HepG2 (cell line): ENCODE data around the gene IRF2. TPM values are rescaled to one million over a fixed set of nuclear protein-coding genes. Genes with fewer than 3 reads are reported as not detected.
A peak's percentile ranks its signal among the peaks of the same experiment; 100 is the strongest.

Source experiments
- ATAC-seq: fragments of 200-7000 bp; cut with Tn5 transposase; 3 replicates; pipeline ENCODE4 v1.9.1; 2020; ENCODE audit warnings: mild to moderate bottlenecking, moderate library complexity
- BruUV-seq: library from RNA; stranded (reverse); fragments of 400-500 nt; replicated peaks from 2 replicates; lab custom pipeline; 2021; lab: Mats Ljungman, UMichigan
- CTCF ChIA-PET: fragments of 300-600 bp; formaldehyde crosslinking; extraction: SDS; loops from one replicate; lab custom pipeline; 2021; ENCODE audit warnings: low total read pairs, inconsistent platforms, low intra/inter-chr PET ratio; lab: Yijun Ruan, JAX
- POLR2A ChIA-PET: fragments of 350-600 bp; sonication (Branson Sonifier 250); formaldehyde crosslinking; loops from one replicate; lab custom pipeline; 2020; ENCODE audit warnings: antibody characterized with exemption, inconsistent platforms; lab: Yijun Ruan, JAX
- DNase-seq: peaks from one replicate; pipeline ENCODE4 v3.0.0-alpha.2; 2015; ENCODE audit warnings: low spot score
- FAIRE-seq: peaks from 3 replicates; lab custom pipeline; 2011; peaks lifted over from hg19 to GRCh38; lab: Jason Lieb, UNC
- H2AFZ ChIP-seq: one replicate; pipeline ENCODE4 v1.6.1; 2011; ENCODE audit warnings: low read length, inconsistent platforms
- H3K27ac ChIP-seq: fragments of 300-600 bp; 3 replicates; pipeline ENCODE4 v1.8.0; 2011; ENCODE audit warnings: mixed run types, mild to moderate bottlenecking, mixed read lengths, low read length, inconsistent platforms; ENCODE audit not compliant: insufficient read depth; ENCODE audit errors: extremely low read length
- H3K27me3 ChIP-seq, 2 experiments: fragments of 200-600 bp in 1 of 2; 2 replicates in 1 of 2; 3 replicates in 1 of 2; pipeline versions ENCODE4 v1.6.0 to v1.8.0; 2011; ENCODE audit warnings: low read length in 2 of 2, mild to moderate bottlenecking in 2 of 2, moderate library complexity in 2 of 2, inconsistent platforms in 1 of 2; ENCODE audit not compliant: insufficient read depth in 2 of 2, control insufficient read depth in 1 of 2
- H3K36me3 ChIP-seq, 2 experiments: fragments of 200-600 bp in 1 of 2; replicated peaks in 1 of 2; 2 replicates in 1 of 2; 3 replicates in 1 of 2; pipeline versions ENCODE4 v1.5.1 to v1.8.0; 2011; ENCODE audit warnings: low read length in 2 of 2, inconsistent platforms in 1 of 2; ENCODE audit not compliant: insufficient read depth in 2 of 2, control insufficient read depth in 1 of 2
- H3K4me1 ChIP-seq: 2 replicates; pipeline ENCODE4 v1.5.1; 2012; ENCODE audit warnings: low read length, inconsistent platforms; ENCODE audit not compliant: insufficient read depth
- H3K4me2 ChIP-seq: 2 replicates; pipeline ENCODE4 v1.6.0; 2011; ENCODE audit warnings: low read depth, low read length, inconsistent platforms
- H3K4me3 ChIP-seq, 3 experiments: fragments of 200-600 bp in 1 of 3; sonication (generic), shearing (Covaris generic) in 1 of 3; replicated peaks in 1 of 3; 2 replicates each; pipeline ENCODE4 v1.5.1; 2011 to 2016; ENCODE audit warnings: low read length in 3 of 3, inconsistent platforms in 2 of 3, low read depth in 2 of 3, mild to moderate bottlenecking in 2 of 3, control low read depth in 1 of 3, mixed read lengths in 1 of 3; ENCODE audit not compliant: insufficient read depth in 1 of 3
- H3K79me2 ChIP-seq: one replicate; pipeline ENCODE4 v1.6.1; 2011; ENCODE audit warnings: low read length, inconsistent platforms; ENCODE audit not compliant: insufficient read depth
- H3K9ac ChIP-seq: 2 replicates; pipeline ENCODE4 v1.6.0; 2011; ENCODE audit warnings: mild to moderate bottlenecking, low read depth, low read length, inconsistent platforms; ENCODE audit not compliant: insufficient read depth
- H3K9me3 ChIP-seq: 2 replicates; pipeline ENCODE4 v1.5.1; 2012; ENCODE audit warnings: mild to moderate bottlenecking, low read length
- H4K20me1 ChIP-seq: 2 replicates; pipeline ENCODE4 v1.6.0; 2011; ENCODE audit warnings: inconsistent platforms, mild to moderate bottlenecking, low read length, moderate library complexity; ENCODE audit not compliant: insufficient read depth
- AGO2 ChIP-seq: fragments of 200-400 bp; formaldehyde crosslinking; optimal IDR thresholded peaks from 2 replicates; pipeline ENCODE3; 2017; ENCODE audit warnings: mild to moderate bottlenecking, low read depth, low read length, moderate library complexity
- CC2D1A ChIP-seq: sonication (generic); formaldehyde crosslinking; IDR thresholded peaks from 2 replicates; pipeline ENCODE4 v1.8.1; 2023; ENCODE audit warnings: mild to moderate bottlenecking, missing genetic modification reagents
- FOXJ3 ChIP-seq: sonication (generic); formaldehyde crosslinking; IDR thresholded peaks from 2 replicates; pipeline ENCODE4 v1.4.0; 2020; ENCODE audit warnings: missing genetic modification reagents, mild to moderate bottlenecking, borderline replicate concordance
- GATAD2A ChIP-seq: IDR thresholded peaks from 2 replicates; pipeline ENCODE4 v1.6.1; 2016
- GMEB1 ChIP-seq: sonication (generic); formaldehyde crosslinking; IDR thresholded peaks from 2 replicates; pipeline ENCODE4 v1.5.1; 2020; ENCODE audit warnings: missing genetic modification reagents, mild to moderate bottlenecking, borderline replicate concordance
- MTERF4 ChIP-seq: sonication (generic); formaldehyde crosslinking; IDR thresholded peaks from 2 replicates; pipeline ENCODE4 v1.8.0; 2023; ENCODE audit warnings: mild to moderate bottlenecking, missing genetic modification reagents
- PAWR ChIP-seq: sonication (generic); formaldehyde crosslinking; IDR thresholded peaks from 2 replicates; pipeline ENCODE4 v1.4.0; 2020; ENCODE audit warnings: missing genetic modification reagents, mild to moderate bottlenecking, borderline replicate concordance
- RFX3 ChIP-seq: IDR thresholded peaks from 2 replicates; pipeline ENCODE4 v1.6.1; 2016; ENCODE audit warnings: missing biosample characterization, missing genetic modification reagents
- SNAPC4 ChIP-seq: sonication (generic); formaldehyde crosslinking; IDR thresholded peaks from 2 replicates; pipeline ENCODE4 v1.4.0; 2020; ENCODE audit warnings: mild to moderate bottlenecking, missing genetic modification reagents
- SPEN ChIP-seq: sonication (generic); formaldehyde crosslinking; IDR thresholded peaks from 2 replicates; pipeline ENCODE4 v1.5.1; 2020; ENCODE audit warnings: low read depth, mild to moderate bottlenecking, missing genetic modification reagents
- THAP11 ChIP-seq: IDR thresholded peaks from 2 replicates; pipeline ENCODE4 v1.6.1; 2016; ENCODE audit warnings: missing biosample characterization, missing genetic modification reagents
- ZNF569 ChIP-seq: sonication (generic); formaldehyde crosslinking; IDR thresholded peaks from 2 replicates; pipeline ENCODE4 v1.5.0; 2020; ENCODE audit warnings: mild to moderate bottlenecking, missing genetic modification reagents, moderate library complexity, borderline replicate concordance
- ZNF740 ChIP-seq: sonication (generic); formaldehyde crosslinking; IDR thresholded peaks from 2 replicates; pipeline ENCODE4 v1.4.0; 2020; ENCODE audit warnings: missing genetic modification reagents
- ZNF766 ChIP-seq: sonication (generic); formaldehyde crosslinking; IDR thresholded peaks from 2 replicates; pipeline ENCODE4 v1.5.0; 2020; ENCODE audit warnings: missing genetic modification reagents, borderline replicate concordance
- WGBS: methylation state at CpG from one replicate; pipeline ENCODE4 v1.1.6; 2017; ENCODE audit warnings: low lambda C conversion rate; 5-methylcytosine and 5-hydroxymethylcytosine counted together
- in situ Hi-C: cut with HindIII; loops from 2 replicates; pipeline ENCODE4 v1.10.0; 2017; ENCODE audit warnings: low pct_unique_long_range_greater_than_20kb; ENCODE audit not compliant: extremely low pct_ligation_motif_present
- intact Hi-C: fragments of 100-400 bp; cut with micrococcal nuclease; formaldehyde crosslinking; loops from one replicate; pipeline ENCODE4 v1.10.0; 2022; ENCODE audit not compliant: unreplicated experiment
- polyA plus RNA-seq, 8 experiments: library from polyadenylated mRNA; depleted of rRNA in 3 of 8; stranded (reverse) in 7 of 8; unstranded in 1 of 8; fragments of >200 nt; fragmentation: Illumina TruSeq in 4 of 8; extraction: Trizol in 4 of 8; gene quantifications; 2 replicates each; pipeline versions ENCODE4 v1.2.1 to v1.2.3, GENCODE V29; 2011 to 2016; ENCODE audit warnings: low read depth in 4 of 8, missing spikeins in 1 of 8, mixed read lengths in 1 of 8; ENCODE audit not compliant: insufficient read depth in 1 of 8
- total RNA-seq, 5 experiments: library from RNA; depleted of rRNA; stranded (reverse); fragments of >200 nt; fragmentation: Illumina TruSeq; extraction: Trizol; gene quantifications; 2 replicates each; pipeline ENCODE4 v1.2.3, GENCODE V29; 2016; ENCODE audit warnings: low read depth in 1 of 5
- TF ChIP-seq, protein P1 (sequence below): sonication (generic); formaldehyde crosslinking; IDR thresholded peaks from 2 replicates; pipeline ENCODE4 v1.5.1; 2020; ENCODE audit warnings: mild to moderate bottlenecking, missing genetic modification reagents, moderate library complexity

IRF2 gene
- total and polyA plus RNA-seq, 2 of the 13 experiments (the other 11 are each of a cell fraction or from before 2014, with no cell fraction given): 15.5 to 28.8 TPM

DNA sequence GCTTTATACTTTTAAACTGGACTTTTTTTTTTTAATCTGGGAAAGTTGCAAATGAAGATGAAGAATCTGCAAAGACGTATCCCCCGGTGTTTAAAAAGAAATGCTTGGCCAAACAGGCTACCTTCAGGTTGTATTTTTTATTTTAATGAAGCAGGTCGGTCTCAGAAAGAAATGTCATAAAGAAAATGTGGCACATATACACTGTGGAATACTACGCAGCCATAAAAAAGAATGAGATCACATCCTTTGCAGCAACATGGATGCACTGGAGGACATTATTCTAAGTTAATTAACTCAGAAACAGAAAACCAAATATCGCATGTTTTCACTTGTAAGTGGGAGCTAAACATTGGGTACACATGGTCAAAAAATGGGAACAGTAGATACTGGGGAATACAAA lies 123.4 kb downstream of the IRF2 start:
- H2AFZ ChIP-seq: no peak overlapping the region
- ChIA-PET CTCF (no interaction called here), POLR2A (no interaction called here)
- H3K4me3 ChIP-seq: no peak overlapping the region
- H4K20me1 ChIP-seq: no peaks in the 10 kb centered on the region
- FAIRE-seq (no peak), DNase-seq (no peak), ATAC-seq (no peak)
- H3K9me3 ChIP-seq: no peaks in the 10 kb centered on the region
- H3K79me2 ChIP-seq: no peaks in the 10 kb centered on the region
- BruUV-seq: no TSS peak
- H3K4me2 ChIP-seq: no peak overlapping the region
- intact Hi-C loops: no loop called here
- peak overlapping the region; percentile 12 for H3K27ac ChIP-seq
- no peak overlapping the region for H3K9ac ChIP-seq
- peaks cover 80% of the 10 kb centered on the region for H3K4me1 ChIP-seq
- in situ Hi-C loops: no loop called here
- WGBS: 97% methylated on average over 5 of the region's 5 CpGs
- H3K27me3 ChIP-seq: no peaks in the 10 kb centered on the region
- no peaks in the 10 kb centered on the region for H3K36me3 ChIP-seq
- TF ChIP-seq SPEN (CRISPR knock-in tag): no peak
- TF ChIP-seq, protein P1, sequence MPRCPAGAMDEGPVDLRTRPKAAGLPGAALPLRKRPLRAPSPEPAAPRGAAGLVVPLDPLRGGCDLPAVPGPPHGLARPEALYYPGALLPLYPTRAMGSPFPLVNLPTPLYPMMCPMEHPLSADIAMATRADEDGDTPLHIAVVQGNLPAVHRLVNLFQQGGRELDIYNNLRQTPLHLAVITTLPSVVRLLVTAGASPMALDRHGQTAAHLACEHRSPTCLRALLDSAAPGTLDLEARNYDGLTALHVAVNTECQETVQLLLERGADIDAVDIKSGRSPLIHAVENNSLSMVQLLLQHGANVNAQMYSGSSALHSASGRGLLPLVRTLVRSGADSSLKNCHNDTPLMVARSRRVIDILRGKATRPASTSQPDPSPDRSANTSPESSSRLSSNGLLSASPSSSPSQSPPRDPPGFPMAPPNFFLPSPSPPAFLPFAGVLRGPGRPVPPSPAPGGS (CRISPR knock-in tag): no peak
- no peak for TF ChIP-seq PAWR (CRISPR knock-in tag)
- TF ChIP-seq CC2D1A: no peak
- no peak for TF ChIP-seq ZNF740
- TF ChIP-seq THAP11: no peak
- no peak for TF ChIP-seq FOXJ3
- no peak for TF ChIP-seq SNAPC4 (CRISPR knock-in tag)
- no peak for TF ChIP-seq ZNF766 (CRISPR knock-in tag)
- TF ChIP-seq GATAD2A (CRISPR knock-in tag): no peak
- no peak for TF ChIP-seq MTERF4 (CRISPR knock-in tag)
- no peak for TF ChIP-seq RFX3 (CRISPR knock-in tag)
- no peak for TF ChIP-seq ZNF569
- TF ChIP-seq GMEB1: no peak
- no peak for TF ChIP-seq AGO2
